ENCODE measurements around the gene SYNJ2. TPM values are rescaled to one million over a fixed set of nuclear protein-coding genes. Genes with fewer than 3 reads are reported as not detected.

SYNJ2 gene
- total RNA-seq, 1 experiment from 2014 or later, result 24.5 TPM

GRCh38 chr6:158027590-158028285, 46.1 kb downstream of the SYNJ2 start:
- Mint-ChIP-seq H3K9me3 (no peaks in the 10 kb centered on the region), H3K27ac (peak overlapping the region; percentile 20 to 83 (median 21); a peak in 4 of 7 replicates)
- DNase-seq, result no peak

More at GRCh38 chr6:158027590-158028285, 46.1 kb downstream of the SYNJ2 start:
- H3K4ac ChIP-seq (ENCODE audit: low read depth, low read length), result no peak overlapping the region
- Mint-ChIP-seq H3K36me3 (ENCODE audit: insufficient read depth in 1 of 3, low read depth in 3 of 3) (peaks cover 0 to 11% (median 3%) of the 10 kb centered on the region in 3 experiments; a peak in 3 of 7 replicates), H3K4me3 (no peak overlapping the region; a peak in 1 of 5 replicates), H3K27me3 (ENCODE audit: low read depth) (no peaks in the 10 kb centered on the region), H3K4me1 (peaks cover 30 to 35% of the 10 kb centered on the region in 2 experiments)
- no peak overlapping the region for H2BK20ac ChIP-seq (ENCODE audit: low read depth, low read length, poor library complexity, severe bottlenecking)
- H2BK5ac ChIP-seq (ENCODE audit: insufficient read length, low read length), result no peak overlapping the region
- H3K56ac ChIP-seq (ENCODE audit: insufficient read length, low read depth, low read length), result no peak overlapping the region
- H3K79me2 ChIP-seq (ENCODE audit: insufficient read depth, low read length), result no peaks in the 10 kb centered on the region
- H3K27me3 ChIP-seq (ENCODE audit: insufficient read depth, low read length), result no peaks in the 10 kb centered on the region
- no peaks in the 10 kb centered on the region for H3K4me1 ChIP-seq (ENCODE audit: insufficient read depth, low read length)
- TF ChIP-seq, protein P1, sequence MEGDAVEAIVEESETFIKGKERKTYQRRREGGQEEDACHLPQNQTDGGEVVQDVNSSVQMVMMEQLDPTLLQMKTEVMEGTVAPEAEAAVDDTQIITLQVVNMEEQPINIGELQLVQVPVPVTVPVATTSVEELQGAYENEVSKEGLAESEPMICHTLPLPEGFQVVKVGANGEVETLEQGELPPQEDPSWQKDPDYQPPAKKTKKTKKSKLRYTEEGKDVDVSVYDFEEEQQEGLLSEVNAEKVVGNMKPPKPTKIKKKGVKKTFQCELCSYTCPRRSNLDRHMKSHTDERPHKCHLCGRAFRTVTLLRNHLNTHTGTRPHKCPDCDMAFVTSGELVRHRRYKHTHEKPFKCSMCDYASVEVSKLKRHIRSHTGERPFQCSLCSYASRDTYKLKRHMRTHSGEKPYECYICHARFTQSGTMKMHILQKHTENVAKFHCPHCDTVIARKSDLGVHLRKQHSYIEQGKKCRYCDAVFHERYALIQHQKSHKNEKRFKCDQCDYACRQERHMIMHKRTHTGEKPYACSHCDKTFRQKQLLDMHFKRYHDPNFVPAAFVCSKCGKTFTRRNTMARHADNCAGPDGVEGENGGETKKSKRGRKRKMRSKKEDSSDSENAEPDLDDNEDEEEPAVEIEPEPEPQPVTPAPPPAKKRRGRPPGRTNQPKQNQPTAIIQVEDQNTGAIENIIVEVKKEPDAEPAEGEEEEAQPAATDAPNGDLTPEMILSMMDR (conservative IDR thresholded peaks at IDR 0.05), result no peak
- no peak overlapping the region for H2BK12ac ChIP-seq (ENCODE audit: insufficient read length, low read depth, low read length)
- no peak overlapping the region for H2BK120ac ChIP-seq (ENCODE audit: low read depth, low read length, poor library complexity, severe bottlenecking)
- no peak overlapping the region for H2BK15ac ChIP-seq (ENCODE audit: low read depth, low read length)
- no peaks in the 10 kb centered on the region for H3K79me1 ChIP-seq (ENCODE audit: insufficient read depth, low read depth, low read length, poor library complexity, severe bottlenecking)
- no peak overlapping the region for H3K4me2 ChIP-seq (ENCODE audit: insufficient read depth, insufficient read length, low read length)
- H3T11ph ChIP-seq (ENCODE audit: low read length), result no peak overlapping the region
- H3K23me2 ChIP-seq (ENCODE audit: insufficient read length, low read depth, low read length, poor library complexity, severe bottlenecking), result no peaks in the 10 kb centered on the region
- H4K5ac ChIP-seq (ENCODE audit: insufficient read length, low read depth, low read length), result no peak overlapping the region
- no peak overlapping the region for H2AK5ac ChIP-seq (ENCODE audit: insufficient read length, low read length)
- no peak overlapping the region for H3K27ac ChIP-seq (ENCODE audit: insufficient read length, low read depth, low read length)
- no CpG with 5 or more reads among the region's 22 CpGs for WGBS (ENCODE audit: extremely low coverage, insufficient read length, low lambda C conversion rate)
- H3K23ac ChIP-seq (ENCODE audit: insufficient read length, low read depth, low read length), result no peak overlapping the region
- H3K9ac ChIP-seq (ENCODE audit: extremely low read depth, insufficient read length, low read length), result no peak overlapping the region
- H4K20me1 ChIP-seq (ENCODE audit: control insufficient read depth, insufficient read depth, insufficient read length), result no peaks in the 10 kb centered on the region
- no peak overlapping the region for H3K14ac ChIP-seq (ENCODE audit: insufficient read depth, low read length)
- no peaks in the 10 kb centered on the region for H3K9me3 ChIP-seq (ENCODE audit: control insufficient read depth, low read depth, low read length)
- no peak overlapping the region for H4K8ac ChIP-seq (replicated peaks; ENCODE audit: insufficient read length, low read depth, low read length)
- no peak overlapping the region for H2AFZ ChIP-seq (ENCODE audit: low read length)
- no peak overlapping the region for H4K91ac ChIP-seq (ENCODE audit: insufficient read length, low read depth, low read length)
- H3K18ac ChIP-seq (ENCODE audit: insufficient read length, low read depth, low read length), result no peak overlapping the region
